ENCODE measurements around the gene VSIG2. TPM values are rescaled to one million over a fixed set of nuclear protein-coding genes. Genes with fewer than 3 reads are reported as not detected.

The VSIG2 gene
- total and polyA plus RNA-seq, 2 donors (not counting 3 experiments of a cell fraction or from before 2014, with no cell fraction given), result 1.2 to 7.0 TPM

DNA sequence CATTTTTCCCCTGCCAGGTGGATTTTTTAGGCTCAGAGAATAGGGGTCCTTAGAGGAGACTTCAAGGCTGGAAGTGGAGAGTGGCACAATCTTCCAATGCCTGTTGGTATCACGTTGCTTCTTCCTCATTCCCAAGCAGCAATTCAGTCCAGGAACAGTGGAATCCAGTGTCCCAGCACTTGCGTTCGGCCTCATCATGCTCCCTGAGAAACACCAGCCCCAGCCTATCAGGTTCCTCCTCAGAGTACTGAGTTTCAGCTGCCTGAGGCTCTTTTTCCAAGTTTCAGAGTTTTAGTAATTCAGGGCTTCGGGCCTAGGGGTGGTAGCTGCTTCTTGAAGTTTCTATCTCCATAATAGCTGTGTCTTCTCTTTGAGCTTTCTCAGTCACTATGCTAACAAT lies 44.2 kb downstream of the VSIG2 start:
- Histone ChIP-seq H2AFZ (ENCODE audit: low read depth, low read length) (no peak overlapping the region), H3K9me1 (replicated peaks; ENCODE audit: control insufficient read depth, extremely low read depth, insufficient read depth, low read length) (no peaks in the 10 kb centered on the region), H3K9me3 (replicated peaks; ENCODE audit: control insufficient read depth, insufficient read depth, low read length) (no peaks in the 10 kb centered on the region), H3K36me3 (ENCODE audit: control insufficient read depth in 2 of 2, extremely low read depth in 1 of 2, insufficient read depth in 2 of 2, low read length in 2 of 2) (no peaks in the 10 kb centered on the region), H3K27me3 (ENCODE audit: control insufficient read depth in 2 of 2, insufficient read depth in 2 of 2, low read length in 2 of 2) (no peaks in the 10 kb centered on the region), H3K4me1 (ENCODE audit: control insufficient read depth, extremely low read depth, insufficient read depth, low read length) (no peaks in the 10 kb centered on the region), H3K9ac (replicated peaks; ENCODE audit: extremely low read depth, insufficient read depth, low read length) (no peak overlapping the region), H4K20me1 (replicated peaks; ENCODE audit: control insufficient read depth, extremely low read depth, insufficient read depth, low read length) (no peaks in the 10 kb centered on the region), H3K27ac (ENCODE audit: insufficient read depth, low read depth, low read length) (no peak overlapping the region), H3K4me3 (replicated peaks in 1 of 3; ENCODE audit: insufficient read depth in 1 of 3, low read depth in 1 of 3, low read length in 3 of 3) (no peak overlapping the region), H3K79me2 (ENCODE audit: control insufficient read depth, insufficient read depth, low read length) (no peaks in the 10 kb centered on the region), H3K4me2 (ENCODE audit: insufficient read depth, low read length) (no peak overlapping the region)
- ChIA-PET CTCF (no interaction called here), POLR2A (no interaction called here)
- FAIRE-seq, result no peak
- intact Hi-C loops (cut with micrococcal nuclease), result no loop called here
- TF ChIP-seq GATA2 (IDR thresholded peaks at IDR 0.05; ENCODE audit: insufficient read depth, insufficient read length, low read depth, low read length) (no peak), POLR2A (IDR thresholded peaks at IDR 0.05; ENCODE audit: low read depth, low read length) (no peak), MYC (IDR thresholded peaks at IDR 0.05; ENCODE audit: low read depth, low read length) (no peak), JUN (IDR thresholded peaks at IDR 0.05; ENCODE audit: borderline replicate concordance, insufficient read depth, insufficient read length, low read depth) (no peak)
- no TSS peak for BruUV-seq (replicated peaks)
- DNase-seq (ENCODE audit: low read depth, low spot score), result no peak
- dilution Hi-C loops (cut with MboI; ENCODE audit: extremely low pct_ligation_motif_present, low sequenced_read_pairs), result no loop called here

DNA sequence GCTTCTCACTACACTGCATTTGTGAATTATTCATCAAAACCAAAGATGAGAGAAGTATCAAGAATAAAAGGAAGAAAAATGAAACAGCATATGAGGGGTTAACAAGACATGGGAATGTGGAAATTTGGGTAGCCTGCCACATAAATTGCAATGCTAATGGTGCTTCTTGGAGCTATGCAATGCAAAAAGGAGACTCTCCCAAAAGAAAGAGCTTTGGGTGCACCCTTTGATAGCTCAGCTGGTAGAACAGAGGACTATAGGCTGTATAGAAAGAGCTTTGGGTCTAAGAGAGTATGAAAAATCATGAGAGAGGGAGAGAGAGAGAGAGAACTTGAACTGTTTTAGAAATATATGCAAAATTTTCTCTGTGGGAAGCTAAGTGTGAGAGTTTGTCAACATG lies 52.0 kb downstream of the VSIG2 start:
- no TSS peak for BruUV-seq (replicated peaks)
- Histone ChIP-seq H3K4me3 (replicated peaks in 1 of 3; ENCODE audit: insufficient read depth in 1 of 3, low read depth in 1 of 3, low read length in 3 of 3) (no peak overlapping the region), H3K4me2 (ENCODE audit: insufficient read depth, low read length) (no peak overlapping the region), H3K79me2 (ENCODE audit: control insufficient read depth, insufficient read depth, low read length) (no peaks in the 10 kb centered on the region), H3K27me3 (ENCODE audit: control insufficient read depth in 2 of 2, insufficient read depth in 2 of 2, low read length in 2 of 2) (peaks cover 6 to 20% of the 10 kb centered on the region in 2 experiments), H2AFZ (ENCODE audit: low read depth, low read length) (no peak overlapping the region), H4K20me1 (replicated peaks; ENCODE audit: control insufficient read depth, extremely low read depth, insufficient read depth, low read length) (no peaks in the 10 kb centered on the region), H3K27ac (ENCODE audit: insufficient read depth, low read depth, low read length) (no peak overlapping the region), H3K4me1 (ENCODE audit: control insufficient read depth, extremely low read depth, insufficient read depth, low read length) (no peaks in the 10 kb centered on the region), H3K36me3 (ENCODE audit: control insufficient read depth in 2 of 2, extremely low read depth in 1 of 2, insufficient read depth in 2 of 2, low read length in 2 of 2) (no peaks in the 10 kb centered on the region), H3K9me1 (replicated peaks; ENCODE audit: control insufficient read depth, extremely low read depth, insufficient read depth, low read length) (no peaks in the 10 kb centered on the region), H3K9ac (replicated peaks; ENCODE audit: extremely low read depth, insufficient read depth, low read length) (no peak overlapping the region), H3K9me3 (replicated peaks; ENCODE audit: control insufficient read depth, insufficient read depth, low read length) (no peaks in the 10 kb centered on the region)
- intact Hi-C loops (cut with micrococcal nuclease), result no loop called here
- CTCF ChIA-PET, result interaction anchor here (0.8 to 1.5 kb wide), 7 partner anchors 9 to 46 kb away, joined by 3 to 5 read pairs (median 4); no protein-coding TSS in a partner anchor
- dilution Hi-C loops (cut with MboI; ENCODE audit: extremely low pct_ligation_motif_present, low sequenced_read_pairs), result no loop called here
- no peak for FAIRE-seq
- POLR2A ChIA-PET, result no interaction called here
- no peak for DNase-seq (ENCODE audit: low read depth, low spot score)
- no peak for TF ChIP-seq JUN (IDR thresholded peaks at IDR 0.05; ENCODE audit: borderline replicate concordance, insufficient read depth, insufficient read length, low read depth)
